GM12873 (cell line): Measurements from ENCODE around the gene NOTUM.

Experiments used
- TF ChIP-seq, protein P1 (sequence below): IDR thresholded peaks from 2 replicates; pipeline ENCODE4 v1.5.1; 2012; ENCODE audit warnings: low read depth, mild to moderate bottlenecking, moderate library complexity, low read length, control low read depth; ENCODE audit not compliant: insufficient read depth; ENCODE audit errors: missing control alignments

NOTUM gene

DNA sequence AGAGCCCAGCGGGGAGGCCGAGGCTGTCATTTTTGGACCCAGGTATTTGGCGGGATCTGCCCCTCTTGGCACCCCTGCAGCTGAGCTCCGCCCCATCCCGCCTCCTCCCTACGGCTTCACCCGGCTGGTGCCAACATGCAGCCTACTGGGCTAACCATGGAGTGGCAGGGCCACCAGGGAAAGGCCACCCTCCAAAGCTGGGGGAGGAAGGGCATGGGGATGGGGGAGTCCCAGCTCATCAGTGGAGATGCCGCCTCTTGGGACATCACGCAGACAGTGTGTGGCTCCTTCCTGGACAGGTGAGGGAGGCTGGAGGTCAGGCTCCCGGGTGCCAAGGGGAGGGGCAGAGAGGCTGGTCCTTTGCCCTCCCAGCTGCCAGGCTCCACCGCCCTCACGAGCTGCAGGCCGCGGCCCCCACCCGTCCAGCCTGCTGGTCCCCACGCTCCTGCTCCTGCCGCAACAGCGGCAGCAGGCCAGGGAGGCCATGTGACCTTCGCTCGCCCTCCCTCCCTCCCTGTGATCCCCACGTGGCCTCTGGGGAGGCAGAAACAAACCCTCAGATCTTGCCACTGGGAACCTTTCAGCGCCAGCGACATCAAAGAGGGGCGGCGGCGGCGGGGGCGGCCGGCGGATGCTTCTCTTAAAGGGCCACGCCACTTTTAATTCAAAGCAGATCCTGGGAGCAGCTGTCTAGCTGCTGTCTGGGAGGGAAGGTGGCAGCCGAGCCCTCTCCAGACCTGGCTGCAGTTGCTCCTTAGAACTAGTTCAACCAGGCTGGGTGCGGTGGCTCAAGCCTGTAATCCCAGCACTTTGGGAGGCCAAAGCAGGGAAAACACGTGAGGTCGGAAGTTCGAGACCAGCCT is 6.8 kb upstream of the NOTUM start:
- TF ChIP-seq, protein P1, sequence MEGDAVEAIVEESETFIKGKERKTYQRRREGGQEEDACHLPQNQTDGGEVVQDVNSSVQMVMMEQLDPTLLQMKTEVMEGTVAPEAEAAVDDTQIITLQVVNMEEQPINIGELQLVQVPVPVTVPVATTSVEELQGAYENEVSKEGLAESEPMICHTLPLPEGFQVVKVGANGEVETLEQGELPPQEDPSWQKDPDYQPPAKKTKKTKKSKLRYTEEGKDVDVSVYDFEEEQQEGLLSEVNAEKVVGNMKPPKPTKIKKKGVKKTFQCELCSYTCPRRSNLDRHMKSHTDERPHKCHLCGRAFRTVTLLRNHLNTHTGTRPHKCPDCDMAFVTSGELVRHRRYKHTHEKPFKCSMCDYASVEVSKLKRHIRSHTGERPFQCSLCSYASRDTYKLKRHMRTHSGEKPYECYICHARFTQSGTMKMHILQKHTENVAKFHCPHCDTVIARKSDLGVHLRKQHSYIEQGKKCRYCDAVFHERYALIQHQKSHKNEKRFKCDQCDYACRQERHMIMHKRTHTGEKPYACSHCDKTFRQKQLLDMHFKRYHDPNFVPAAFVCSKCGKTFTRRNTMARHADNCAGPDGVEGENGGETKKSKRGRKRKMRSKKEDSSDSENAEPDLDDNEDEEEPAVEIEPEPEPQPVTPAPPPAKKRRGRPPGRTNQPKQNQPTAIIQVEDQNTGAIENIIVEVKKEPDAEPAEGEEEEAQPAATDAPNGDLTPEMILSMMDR, result no peak

DNA sequence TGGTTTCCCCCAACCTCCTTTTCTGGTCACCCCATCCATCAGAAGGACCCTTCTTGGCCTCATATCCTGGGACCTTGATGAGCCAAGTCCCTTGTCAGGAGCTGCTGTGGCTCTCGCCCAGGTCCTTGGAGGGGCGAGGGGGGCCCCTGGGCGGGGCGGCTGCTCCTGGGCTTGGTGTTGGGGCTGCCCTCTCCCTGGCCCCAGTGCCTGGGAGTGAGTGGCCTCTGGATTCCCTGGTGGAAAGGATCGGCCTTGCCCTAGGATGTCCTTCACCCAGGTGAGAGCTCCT is 6.2 kb upstream of the NOTUM start:
- TF ChIP-seq, protein P1, result no peak

DNA sequence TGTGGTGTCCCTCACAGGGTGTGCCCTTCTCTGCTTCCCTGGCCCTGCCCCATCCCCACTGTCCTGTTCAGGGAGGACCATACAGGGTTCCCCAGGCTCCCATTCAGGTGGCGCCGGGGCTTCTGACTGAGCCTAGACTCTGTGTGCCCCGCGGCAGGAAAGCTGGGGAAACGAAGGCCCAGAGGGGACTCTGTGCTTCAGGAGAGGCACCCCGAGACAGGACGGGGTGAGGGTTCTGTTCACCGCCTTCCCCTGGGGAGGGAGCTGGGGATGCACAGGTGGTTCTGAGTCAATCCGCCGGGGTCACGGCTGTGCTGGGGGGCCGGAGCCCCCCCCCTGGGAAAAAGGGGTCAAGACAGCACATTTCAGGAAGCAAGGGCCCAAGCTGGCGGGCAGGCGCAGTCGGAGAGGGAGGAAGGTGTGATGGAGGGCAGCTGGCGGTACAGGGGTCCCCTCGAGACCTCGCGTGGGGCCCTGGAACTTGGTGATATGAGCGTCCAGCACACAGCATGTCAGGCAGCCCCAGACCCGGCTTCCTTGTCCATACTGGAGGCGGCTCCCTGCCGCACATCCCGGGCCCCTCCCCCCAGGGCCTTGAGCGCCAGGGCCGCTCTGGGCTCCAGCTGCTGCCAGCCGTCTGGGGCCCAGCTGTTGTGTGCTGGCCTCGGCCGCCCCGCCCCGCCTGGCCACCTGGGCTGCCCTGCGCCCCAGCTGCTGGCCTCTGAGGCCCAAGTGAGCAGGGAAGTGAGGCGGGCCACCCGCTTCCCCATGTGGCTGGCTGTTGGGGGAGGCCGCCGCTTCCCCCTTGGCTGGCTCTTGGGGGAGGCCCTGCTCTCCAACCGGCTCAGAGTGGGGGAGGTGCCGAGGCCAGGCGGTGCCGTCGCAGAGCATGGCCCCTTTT is 5.6 kb upstream of the NOTUM start:
- TF ChIP-seq, protein P1, result no peak

DNA sequence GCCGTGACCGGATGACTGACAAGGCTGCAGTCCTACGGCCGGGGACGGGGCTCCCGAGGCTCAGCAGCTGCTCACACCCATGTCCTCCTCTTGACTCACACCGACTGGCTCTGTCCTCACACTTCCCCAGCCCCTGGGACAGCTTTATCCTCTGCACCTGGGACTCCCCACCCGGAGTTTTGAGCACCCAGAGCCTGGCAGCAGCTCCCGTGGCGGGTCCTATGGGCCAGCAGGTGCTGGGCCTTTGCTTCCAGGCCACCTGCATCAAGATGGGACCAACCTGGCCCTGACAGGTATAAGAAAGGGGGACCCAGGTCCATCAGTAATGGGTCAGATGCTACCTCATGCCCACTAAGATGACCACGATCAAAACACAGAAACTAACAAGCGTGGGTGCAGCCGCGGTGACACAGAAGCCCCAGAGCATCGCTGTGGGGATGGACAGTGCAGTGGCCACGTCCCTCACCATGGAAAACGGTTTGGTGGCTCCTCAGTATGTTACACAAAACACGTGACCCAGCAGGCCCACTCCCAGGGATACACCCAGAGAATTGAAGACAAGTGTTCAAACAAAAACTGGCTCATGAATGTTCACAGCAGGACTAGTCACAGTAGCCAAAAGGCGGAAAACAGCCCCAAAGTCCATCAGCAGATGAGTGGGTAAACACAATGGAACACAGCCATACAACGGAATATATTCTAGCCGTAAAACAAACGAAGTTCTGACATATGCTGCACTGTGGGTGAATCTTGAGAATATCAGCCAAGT is 3.3 kb upstream of the NOTUM start:
- TF ChIP-seq, protein P1, result no peak

DNA sequence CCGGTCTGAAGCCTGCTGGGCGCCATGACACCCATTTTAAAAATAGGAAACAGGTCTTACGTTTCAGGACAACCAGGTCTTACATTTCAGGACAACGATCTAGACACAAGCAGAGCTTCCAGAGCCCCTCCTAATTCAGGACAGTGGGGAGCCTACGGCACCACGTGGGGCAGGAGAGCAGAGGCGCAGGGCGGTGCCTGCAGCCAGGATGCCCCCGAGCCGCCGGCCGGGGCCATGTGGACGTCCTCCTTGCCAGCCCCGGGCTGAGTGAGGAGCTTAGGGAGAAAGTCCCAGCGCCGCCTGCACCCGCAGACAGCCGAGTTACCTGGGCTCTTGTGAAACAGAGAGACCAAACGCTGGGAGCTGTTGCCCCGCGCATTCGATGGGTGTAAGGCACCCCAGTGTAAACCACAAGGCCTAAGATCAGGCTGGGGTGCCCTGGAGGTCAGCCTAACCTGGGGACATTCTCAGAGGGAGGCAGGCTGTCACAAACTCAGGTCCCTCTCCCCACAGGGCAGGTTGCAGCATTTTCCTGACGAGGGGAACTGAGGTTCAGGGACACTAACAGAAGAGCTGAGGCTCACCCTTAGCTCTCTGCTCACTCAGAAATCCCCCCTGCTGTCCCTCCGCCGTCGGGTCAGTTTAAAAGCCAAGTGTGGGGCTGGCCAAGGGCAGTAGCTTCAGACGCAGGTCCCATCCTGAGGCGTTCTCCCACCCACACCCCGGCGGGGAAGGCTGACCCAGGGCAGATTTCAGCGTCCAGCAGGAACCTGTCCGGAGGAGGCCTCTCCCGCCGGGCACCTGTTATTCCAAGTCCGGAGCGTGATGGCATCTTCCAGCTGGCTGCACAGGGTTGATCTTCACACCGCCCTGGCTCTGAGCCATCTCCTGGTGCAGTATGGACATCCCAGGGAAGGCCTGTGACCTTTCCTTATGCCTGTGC is 1.8 kb upstream of the NOTUM start:
- TF ChIP-seq, protein P1, result no peak

DNA sequence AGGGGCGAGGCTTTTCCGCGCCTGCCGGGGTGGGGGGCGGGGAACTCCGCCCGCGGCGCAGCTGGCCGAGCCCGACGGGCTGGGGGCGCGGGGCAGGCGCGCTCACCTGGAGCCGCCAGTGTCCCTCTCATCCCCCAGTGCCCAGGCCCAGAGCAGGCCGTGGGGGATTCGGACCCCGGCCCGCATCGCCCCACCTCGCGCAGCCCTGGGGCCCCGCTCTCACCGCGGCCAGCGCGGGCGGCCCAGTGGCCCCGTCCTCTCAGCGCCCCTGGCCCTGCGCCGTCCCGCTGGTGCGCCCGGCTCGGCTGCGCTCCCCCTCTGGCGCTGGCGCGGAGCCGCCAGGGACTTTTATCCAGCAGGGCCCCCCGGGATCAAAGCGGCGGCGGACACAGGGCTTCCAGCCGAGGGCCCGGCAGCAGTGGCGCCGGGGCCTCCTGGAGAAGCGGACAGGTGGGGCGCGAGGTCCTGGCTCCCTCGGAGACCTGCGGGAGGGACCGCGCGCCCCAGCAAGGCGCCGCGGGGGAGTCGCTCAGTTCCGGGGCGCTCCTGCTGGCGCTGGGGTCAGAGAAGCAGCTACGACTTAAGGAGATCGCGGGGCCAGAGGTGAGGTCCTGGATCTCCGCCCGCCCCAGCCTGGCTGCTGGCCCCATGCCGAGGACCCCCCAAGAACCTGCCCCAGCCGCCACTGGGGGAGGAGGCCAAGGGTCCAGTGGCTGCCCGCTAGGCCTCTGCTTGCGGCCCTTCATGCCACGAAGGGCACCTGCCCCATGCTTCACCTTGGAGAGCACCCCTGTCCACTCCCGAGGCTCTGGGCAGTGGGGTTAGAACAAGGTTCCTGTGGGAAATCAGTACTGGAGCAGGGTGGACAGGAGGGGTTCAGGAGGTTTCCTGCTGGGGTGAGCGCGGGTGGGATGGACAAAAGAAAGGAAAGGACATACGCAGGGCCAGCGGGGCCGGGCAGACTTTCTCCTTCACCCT is 823 bp upstream of the NOTUM start:
- TF ChIP-seq, protein P1, result no peak
